Measurements from ENCODE around the gene GBP6.
"Not testable (repeated sequence)": the region's sequence is repeated elsewhere in the genome, so short reads cannot be mapped to it uniquely, and the experiment has no call there.

The GBP6 gene

GRCh38 chr1:89394851-89395250 lies 31.0 kb downstream of the GBP6 start:
- Mint-ChIP-seq H3K36me3 (no peaks in the 10 kb centered on the region), H3K27ac (no peak overlapping the region), H3K4me3 (no peak overlapping the region), H3K4me1 (no peaks in the 10 kb centered on the region), H3K27me3 (no peaks in the 10 kb centered on the region), H3K9me3 (peaks cover 8% of the 10 kb centered on the region)
- no peak for DNase-seq (ENCODE audit: low spot score in 2 of 2)
- ATAC-seq (ENCODE audit: low read depth): no peak

DNA sequence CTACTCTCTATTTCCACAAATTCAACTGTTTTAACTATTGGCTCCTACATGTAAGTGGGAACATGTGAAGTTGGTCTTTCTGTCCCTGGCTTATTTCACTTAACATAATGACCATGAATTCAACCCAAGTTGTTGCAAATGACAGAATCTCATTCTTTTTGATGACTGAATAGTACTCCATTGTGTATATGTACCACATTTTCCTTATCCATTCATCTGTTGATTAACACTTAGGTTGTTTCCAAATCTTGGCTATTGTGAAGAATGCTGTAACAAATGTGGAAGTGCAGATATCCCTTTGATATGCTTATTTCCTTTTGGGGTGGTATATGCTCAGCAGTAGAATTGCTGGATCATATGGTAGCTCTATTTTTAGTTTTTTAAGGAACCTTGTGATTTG lies 33.0 kb downstream of the GBP6 start:
- Mint-ChIP-seq H3K4me3 (no peak overlapping the region), H3K27ac (no peak overlapping the region), H3K4me1 (no peaks in the 10 kb centered on the region), H3K27me3 (no peaks in the 10 kb centered on the region), H3K36me3 (no peaks in the 10 kb centered on the region), H3K9me3 (peaks cover 10% of the 10 kb centered on the region)
- ATAC-seq (ENCODE audit: low read depth) (no peak), DNase-seq (ENCODE audit: low spot score in 2 of 2) (no peak)

DNA sequence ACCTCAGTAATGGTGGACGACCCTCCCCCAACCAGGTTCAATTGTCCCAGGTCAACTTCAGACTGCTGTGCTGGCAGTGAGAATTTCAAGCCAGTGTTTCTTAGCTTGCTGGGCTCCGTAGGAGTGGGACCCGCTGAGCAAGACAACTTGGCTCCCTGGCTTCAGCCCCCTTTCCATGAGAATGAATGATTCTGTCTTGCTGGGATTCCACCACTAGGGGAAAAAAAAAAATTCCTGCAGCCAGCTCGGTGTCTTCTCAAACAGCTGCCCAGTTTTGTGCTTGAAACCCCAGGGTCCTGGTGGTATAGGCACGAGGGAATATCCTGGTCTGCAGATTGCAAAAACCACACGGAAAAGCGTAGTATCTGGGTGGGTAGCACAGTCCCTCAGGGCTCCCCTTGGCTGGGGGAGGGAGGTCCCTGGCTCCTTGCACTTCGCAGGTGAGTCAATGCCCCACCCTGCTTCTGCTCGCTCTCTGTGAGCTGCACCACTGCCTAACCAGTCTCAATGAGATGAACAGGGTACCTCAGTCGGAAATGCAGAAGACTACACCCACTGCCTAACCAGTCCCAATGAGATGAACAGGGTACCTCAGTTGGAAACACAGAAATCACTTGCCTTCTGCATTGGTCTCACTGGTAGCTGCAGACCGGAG lies 41.5 kb downstream of the GBP6 start:
- Mint-ChIP-seq H3K9me3 (no peaks in the 10 kb centered on the region), H3K36me3 (no peaks in the 10 kb centered on the region), H3K27ac (no peak overlapping the region), H3K4me3 (no peak overlapping the region), H3K4me1 (peaks cover 4% of the 10 kb centered on the region), H3K27me3 (peaks cover 5% of the 10 kb centered on the region)
- DNase-seq (ENCODE audit: low spot score in 2 of 2): no peak
- ATAC-seq (ENCODE audit: low read depth): no peak

- Mint-ChIP-seq H3K9me3 (no peaks in the 10 kb centered on the region), H3K27me3 (peaks cover 5% of the 10 kb centered on the region), H3K27ac (no peak overlapping the region), H3K4me1 (peaks cover 4% of the 10 kb centered on the region), H3K36me3 (no peaks in the 10 kb centered on the region), H3K4me3 (no peak overlapping the region)
- DNase-seq (ENCODE audit: low spot score in 2 of 2) (no peak), ATAC-seq (ENCODE audit: low read depth) (no peak)
Measured at GRCh38 chr1:89407360-89407759, 43.5 kb downstream of the GBP6 start.

GRCh38 chr1:89407768-89408167 lies 43.9 kb downstream of the GBP6 start:
- ATAC-seq (ENCODE audit: low read depth); H3K4me3 Mint-ChIP-seq: not testable (repeated sequence)

DNA sequence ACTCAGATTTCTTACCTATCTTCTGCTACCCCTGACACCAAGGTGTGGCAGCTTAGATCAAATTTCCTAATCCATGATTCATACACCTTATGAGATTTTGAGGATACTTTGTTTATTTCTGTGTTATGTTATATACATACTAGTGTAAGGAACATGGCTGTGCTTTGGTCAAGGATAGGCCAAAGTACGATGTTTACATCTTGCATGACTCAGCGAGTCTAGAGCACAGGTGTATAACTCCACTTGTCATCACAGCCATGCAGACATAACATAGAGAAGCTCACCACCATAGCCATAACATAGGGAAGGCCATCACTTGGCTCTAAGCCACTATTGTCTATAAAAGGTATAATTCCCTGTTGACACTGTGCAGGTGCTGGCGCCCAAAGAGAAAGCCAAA lies 61.2 kb downstream of the GBP6 start:
- peaks cover 7% of the 10 kb centered on the region for H3K4me1 Mint-ChIP-seq
- no peaks in the 10 kb centered on the region for H3K36me3 Mint-ChIP-seq
- H3K27ac Mint-ChIP-seq: no peak overlapping the region
- peaks cover 16% of the 10 kb centered on the region for H3K27me3 Mint-ChIP-seq
- no peak for ATAC-seq (ENCODE audit: low read depth)
- H3K9me3 Mint-ChIP-seq: no peaks in the 10 kb centered on the region
- DNase-seq (ENCODE audit: low spot score in 2 of 2): no peak
- H3K4me3 Mint-ChIP-seq: no peak overlapping the region

More at GRCh38 chr1:89407768-89408167, 43.9 kb downstream of the GBP6 start:
- not testable (repeated sequence) for DNase-seq (ENCODE audit: low spot score in 2 of 2); H3K27me3 Mint-ChIP-seq; H3K36me3 Mint-ChIP-seq; H3K27ac Mint-ChIP-seq; H3K4me1 Mint-ChIP-seq; H3K9me3 Mint-ChIP-seq

- Mint-ChIP-seq H3K4me3 (no peak overlapping the region), H3K4me1 (peaks cover 7% of the 10 kb centered on the region), H3K27me3 (peaks cover 9% of the 10 kb centered on the region), H3K9me3 (no peaks in the 10 kb centered on the region), H3K36me3 (no peaks in the 10 kb centered on the region), H3K27ac (no peak overlapping the region)
- DNase-seq (ENCODE audit: low spot score in 2 of 2) (no peak), ATAC-seq (ENCODE audit: low read depth) (peak; percentile 56)
Measured at GRCh38 chr1:89429062-89429461, 65.2 kb downstream of the GBP6 start.

DNA sequence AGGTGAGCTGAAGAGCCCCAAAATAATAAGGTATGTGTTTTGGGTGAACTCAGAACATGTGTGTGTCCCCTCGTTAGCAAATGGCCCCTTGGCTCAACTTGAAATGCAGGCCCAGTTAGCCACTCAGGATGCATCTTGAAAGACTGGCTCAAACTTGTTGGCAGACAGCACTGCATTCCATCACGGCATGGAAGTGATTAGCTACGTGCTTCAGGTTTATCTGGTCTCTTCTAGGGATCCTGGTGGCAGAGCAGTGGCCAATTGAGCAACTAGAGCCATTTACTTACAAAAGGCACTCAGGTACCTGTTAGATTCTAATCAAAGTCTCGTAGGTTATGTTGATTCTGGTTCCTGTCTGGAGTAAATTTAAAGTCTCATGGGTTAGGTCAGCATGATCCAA lies 65.8 kb downstream of the GBP6 start:
- ATAC-seq (ENCODE audit: low read depth); H3K27ac Mint-ChIP-seq; H3K4me1 Mint-ChIP-seq; DNase-seq (ENCODE audit: low spot score in 2 of 2); H3K9me3 Mint-ChIP-seq; H3K27me3 Mint-ChIP-seq; H3K4me3 Mint-ChIP-seq; H3K36me3 Mint-ChIP-seq: not testable (repeated sequence)

DNA sequence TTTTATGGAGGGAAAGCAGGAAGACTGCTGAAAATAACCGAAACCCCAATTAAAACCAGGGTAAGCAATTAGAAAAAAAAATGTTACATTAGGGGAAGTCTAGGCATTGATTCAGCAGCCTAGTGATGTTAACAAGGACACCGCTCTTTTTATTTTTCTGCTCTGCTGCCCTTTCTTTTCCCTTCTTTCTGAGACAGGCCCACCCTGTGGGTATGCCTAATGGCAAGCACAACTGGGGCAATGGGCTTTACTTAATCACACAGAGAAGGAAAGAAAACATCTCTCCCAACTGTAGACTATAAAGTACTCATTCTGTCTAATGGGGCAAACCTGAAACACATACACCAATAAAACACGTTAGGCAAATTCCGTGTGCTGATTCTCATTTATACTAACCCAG lies 69.6 kb downstream of the GBP6 start:
- Mint-ChIP-seq H3K4me1 (peaks cover 5% of the 10 kb centered on the region), H3K36me3 (no peaks in the 10 kb centered on the region), H3K27ac (no peak overlapping the region), H3K9me3 (no peaks in the 10 kb centered on the region), H3K4me3 (no peak overlapping the region), H3K27me3 (peaks cover 4% of the 10 kb centered on the region)
- DNase-seq (ENCODE audit: low spot score in 2 of 2) (no peak), ATAC-seq (ENCODE audit: low read depth) (no peak)

GRCh38 chr1:89434058-89434780 lies 70.4 kb downstream of the GBP6 start:
- not testable (repeated sequence) for ATAC-seq (ENCODE audit: low read depth); H3K4me3 Mint-ChIP-seq; H3K27me3 Mint-ChIP-seq; H3K27ac Mint-ChIP-seq; H3K9me3 Mint-ChIP-seq; H3K36me3 Mint-ChIP-seq; H3K4me1 Mint-ChIP-seq; DNase-seq (ENCODE audit: low spot score in 2 of 2)
